Right hindlimb (tissue), 1 donor: ENCODE results near the gene ALDOB.
"Not testable (repeated sequence)": the region's sequence is repeated elsewhere in the genome, so short reads cannot be mapped to it uniquely, and the experiment has no call there.

Source experiments
- DNase-seq: peaks from one replicate; pipeline ENCODE4 v3.0.0-alpha.2; 2018

The ALDOB gene

GRCh38 chr9:101419863-101420262, 15.7 kb downstream of the ALDOB start:
- DNase-seq: no peak

GRCh38 chr9:101418518-101419430, 16.8 kb downstream of the ALDOB start:
- no peak for DNase-seq

- no peak for DNase-seq
Measured at GRCh38 chr9:101417977-101418376, 17.6 kb downstream of the ALDOB start.

GRCh38 chr9:101417389-101417788, 18.2 kb downstream of the ALDOB start:
- DNase-seq: no peak

GRCh38 chr9:101415578-101415977, 20.0 kb downstream of the ALDOB start:
- no peak for DNase-seq

GRCh38 chr9:101414839-101415238, 20.7 kb downstream of the ALDOB start:
- DNase-seq: no peak

- no peak for DNase-seq
Measured at GRCh38 chr9:101409079-101409477, 26.5 kb downstream of the ALDOB start.

- no peak for DNase-seq
Measured at GRCh38 chr9:101408374-101409078, 27.0 kb downstream of the ALDOB start.

- no peak for DNase-seq
Measured at GRCh38 chr9:101403516-101404285, 31.9 kb downstream of the ALDOB start.

GRCh38 chr9:101400120-101400519, 35.5 kb downstream of the ALDOB start:
- no peak for DNase-seq

- no peak for DNase-seq
Measured at GRCh38 chr9:101399643-101399970, 36.0 kb downstream of the ALDOB start.

GRCh38 chr9:101398930-101399642, 36.5 kb downstream of the ALDOB start:
- no peak for DNase-seq

GRCh38 chr9:101398068-101398929, 37.3 kb downstream of the ALDOB start, which contains the start of the genes MRPL50 and ZNF189:
Gene MRPL50 (minus strand): TSS chr9:101398618. CDS start chr9:101398592, 26 bp downstream.
Gene ZNF189 (plus strand): TSS chr9:101398851. CDS start chr9:101399157, 306 bp downstream.
- DNase-seq: peak; percentile 100

- no peak for DNase-seq
Measured at GRCh38 chr9:101397746-101398067, 37.9 kb downstream of the ALDOB start.

- DNase-seq: no peak
Measured at GRCh38 chr9:101394687-101395086, 40.9 kb downstream of the ALDOB start.

GRCh38 chr9:101393135-101393534, 42.4 kb downstream of the ALDOB start:
- no peak for DNase-seq

- no peak for DNase-seq
Measured at GRCh38 chr9:101388507-101388993, 47.0 kb downstream of the ALDOB start.

GRCh38 chr9:101387871-101388506, 47.6 kb downstream of the ALDOB start:
- no peak for DNase-seq

GRCh38 chr9:101384873-101385536, 50.6 kb downstream of the ALDOB start, which contains the start of gene BAAT:
Gene BAAT (minus strand): TSS chr9:101385006. CDS start chr9:101371404, 13,602 bp downstream.
- not testable (repeated sequence) for DNase-seq

GRCh38 chr9:101383361-101383760, 52.2 kb downstream of the ALDOB start:
- no peak for DNase-seq
